ENCODE data around the gene CDKAL1.

DNA sequence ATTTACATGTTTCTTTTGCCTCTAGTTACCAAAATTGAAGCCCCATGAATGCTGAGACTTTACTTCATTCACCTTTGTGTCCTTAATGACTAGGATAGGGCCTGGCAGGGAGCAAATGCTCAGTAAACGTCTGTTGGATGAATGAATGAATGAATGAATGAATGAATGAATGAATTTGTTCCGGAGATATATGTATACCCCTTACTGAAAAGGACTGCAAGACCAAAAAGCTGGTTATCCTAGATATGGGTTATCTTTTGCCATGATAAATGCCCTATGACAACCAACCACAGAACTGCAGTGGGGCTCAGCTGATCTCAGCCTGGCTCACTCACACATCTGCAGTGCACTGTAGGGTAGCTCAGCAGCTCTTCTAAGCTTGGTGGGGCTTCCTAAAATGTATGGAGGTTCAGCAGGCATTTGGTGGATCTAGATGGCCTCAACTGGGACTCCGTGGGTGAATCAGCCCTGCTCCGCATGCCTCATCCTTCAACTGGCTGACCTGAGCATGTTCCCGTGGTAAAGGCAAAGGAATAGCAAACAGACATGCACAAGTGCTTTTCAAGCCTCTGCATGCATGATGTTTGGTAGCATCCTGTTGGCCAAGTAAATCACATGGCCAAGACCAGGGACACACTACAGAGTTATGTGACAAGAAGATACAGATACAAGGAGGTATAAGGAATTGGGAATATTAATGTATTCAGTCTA is 680.6 kb downstream of the CDKAL1 start:
- TF ChIP-seq, protein P1, sequence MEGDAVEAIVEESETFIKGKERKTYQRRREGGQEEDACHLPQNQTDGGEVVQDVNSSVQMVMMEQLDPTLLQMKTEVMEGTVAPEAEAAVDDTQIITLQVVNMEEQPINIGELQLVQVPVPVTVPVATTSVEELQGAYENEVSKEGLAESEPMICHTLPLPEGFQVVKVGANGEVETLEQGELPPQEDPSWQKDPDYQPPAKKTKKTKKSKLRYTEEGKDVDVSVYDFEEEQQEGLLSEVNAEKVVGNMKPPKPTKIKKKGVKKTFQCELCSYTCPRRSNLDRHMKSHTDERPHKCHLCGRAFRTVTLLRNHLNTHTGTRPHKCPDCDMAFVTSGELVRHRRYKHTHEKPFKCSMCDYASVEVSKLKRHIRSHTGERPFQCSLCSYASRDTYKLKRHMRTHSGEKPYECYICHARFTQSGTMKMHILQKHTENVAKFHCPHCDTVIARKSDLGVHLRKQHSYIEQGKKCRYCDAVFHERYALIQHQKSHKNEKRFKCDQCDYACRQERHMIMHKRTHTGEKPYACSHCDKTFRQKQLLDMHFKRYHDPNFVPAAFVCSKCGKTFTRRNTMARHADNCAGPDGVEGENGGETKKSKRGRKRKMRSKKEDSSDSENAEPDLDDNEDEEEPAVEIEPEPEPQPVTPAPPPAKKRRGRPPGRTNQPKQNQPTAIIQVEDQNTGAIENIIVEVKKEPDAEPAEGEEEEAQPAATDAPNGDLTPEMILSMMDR (IDR thresholded peaks at IDR 0.05) = no peak
- no peak for TF ChIP-seq POLR2AphosphoS5 (IDR thresholded peaks at IDR 0.05; ENCODE audit: insufficient read depth in 1 of 2, low read depth in 1 of 2)
- TF ChIP-seq POLR2A (IDR thresholded peaks at IDR 0.05) = no peak

Data from vagina (tissue), 2 donors.